Small intestine (tissue), 7 donors: ENCODE data around the gene QSOX1. TPM values are rescaled to one million over a fixed set of nuclear protein-coding genes. Genes with fewer than 3 reads are reported as not detected.

Source experiments
- DNase-seq, 2 donors: peaks; one replicate each; pipeline versions ENCODE4 v3.0.0 to v3.0.0-alpha.2; 2013
- FAIRE-seq: peaks from 2 replicates; lab custom pipeline; 2012; peaks lifted over from hg19 to GRCh38; lab: Jason Lieb, UNC
- H3K27ac ChIP-seq, 3 donors: one replicate each; pipeline ENCODE4 v1.5.1; 2013; ENCODE audit warnings: low read length in 2 of 3, mild to moderate bottlenecking in 2 of 3, control low read depth in 1 of 3, inconsistent platforms in 1 of 3, low read depth in 1 of 3, moderate library complexity in 1 of 3
- H3K27me3 ChIP-seq, 3 donors: one replicate each; pipeline ENCODE4 v1.6.1; 2013; ENCODE audit warnings: low read length in 3 of 3, inconsistent platforms in 1 of 3; ENCODE audit not compliant: control insufficient read depth in 3 of 3, insufficient read depth in 3 of 3
- H3K36me3 ChIP-seq, 3 donors: one replicate each; pipeline ENCODE4 v1.6.1; 2013; ENCODE audit warnings: low read length in 3 of 3, inconsistent platforms in 1 of 3, low read depth in 1 of 3, mild to moderate bottlenecking in 1 of 3, moderate library complexity in 1 of 3; ENCODE audit not compliant: control insufficient read depth in 3 of 3, insufficient read depth in 2 of 3
- H3K4me1 ChIP-seq, 3 donors: one replicate each; pipeline ENCODE4 v1.6.1; 2013; ENCODE audit warnings: low read length in 2 of 3, inconsistent platforms in 1 of 3, low read depth in 1 of 3, mild to moderate bottlenecking in 1 of 3, moderate library complexity in 1 of 3; ENCODE audit not compliant: control insufficient read depth in 3 of 3, insufficient read depth in 2 of 3
- H3K4me3 ChIP-seq, 3 donors: one replicate each; pipeline ENCODE4 v1.5.1; 2013; ENCODE audit warnings: low read length in 3 of 3, control low read depth in 1 of 3, inconsistent platforms in 1 of 3, low read depth in 1 of 3, mild to moderate bottlenecking in 1 of 3, moderate library complexity in 1 of 3
- H3K9me3 ChIP-seq, 2 donors: one replicate each; pipeline ENCODE4 v1.6.1; 2013; ENCODE audit warnings: low read depth in 1 of 2, low read length in 1 of 2; ENCODE audit not compliant: control insufficient read depth in 2 of 2, insufficient read depth in 1 of 2
- WGBS, 3 donors: extraction: QIAGEN DNeasy Blood & Tissue Kit; methylation state at CpG; one replicate each; pipeline ENCODE4 v1.1.7; 2013; 5-methylcytosine and 5-hydroxymethylcytosine counted together
- polyA plus RNA-seq, 4 donors: library from polyadenylated mRNA; stranded (reverse) in 3 of 4; unstranded in 1 of 4; fragments of 200-250 nt in 3 of 4; fragments of 120-200 nt in 1 of 4; gene quantifications; one replicate each; pipeline versions ENCODE4 v1.2.1 to v1.2.3, GENCODE V29; 2013
- donor health status: healthy with polysubstance abuse.
- donor health status: control.
- donor health status: control.
- donor health status: Bipolar disorder and iron deficiency.
- donor health status: healthy.

QSOX1 gene
- polyA plus RNA-seq, 4 donors: 18.1 to 115 (median 42.9) TPM

GRCh38 chr1:180136968-180137356 is 17.7 kb upstream of the QSOX1 start:
- DNase-seq (no peak), FAIRE-seq (no peak)
- Histone ChIP-seq H3K9me3 (peaks cover 0 to 4% of the 10 kb centered on the region in 2 donors), H3K27ac (no peak overlapping the region), H3K4me3 (no peak overlapping the region), H3K27me3 (peaks cover 0 to 3% (median 0%) of the 10 kb centered on the region in 3 donors), H3K4me1 (no peaks in the 10 kb centered on the region), H3K36me3 (no peaks in the 10 kb centered on the region)

GRCh38 chr1:180137776-180138175 is 16.9 kb upstream of the QSOX1 start:
- no peaks in the 10 kb centered on the region for H3K4me1 ChIP-seq
- no peak overlapping the region for H3K27ac ChIP-seq
- peaks cover 0 to 4% of the 10 kb centered on the region in 2 donors for H3K9me3 ChIP-seq
- no peak for FAIRE-seq
- H3K4me3 ChIP-seq: no peak overlapping the region
- no peak for DNase-seq
- 49 to 67% (median 63%) methylated on average over 2 of the region's 2 CpGs for whole genome bisulfite sequencing, 3 donors
- H3K27me3 ChIP-seq: peaks cover 0 to 7% (median 0%) of the 10 kb centered on the region in 3 donors
- H3K36me3 ChIP-seq: no peaks in the 10 kb centered on the region

- H3K9me3 ChIP-seq: no peaks in the 10 kb centered on the region
- H3K36me3 ChIP-seq: no peaks in the 10 kb centered on the region
- no peaks in the 10 kb centered on the region for H3K4me1 ChIP-seq
- H3K27ac ChIP-seq: no peak overlapping the region
- FAIRE-seq (no peak), DNase-seq (no peak)
- 77 to 83% (median 79%) methylated on average over 6 of the region's 6 CpGs for WGBS, 3 donors
- H3K27me3 ChIP-seq: peaks cover 0 to 3% (median 0%) of the 10 kb centered on the region in 3 donors
- no peak overlapping the region for H3K4me3 ChIP-seq
Measured at GRCh38 chr1:180141381-180141934, 13.2 kb upstream of the QSOX1 start.

GRCh38 chr1:180143359-180143758 is 11.3 kb upstream of the QSOX1 start:
- H3K9me3 ChIP-seq: no peaks in the 10 kb centered on the region
- no peaks in the 10 kb centered on the region for H3K4me1 ChIP-seq
- DNase-seq: no peak
- no peak overlapping the region for H3K4me3 ChIP-seq
- 82 to 89% (median 87%) methylated on average over 3 of the region's 3 CpGs for WGBS, 3 donors
- H3K27me3 ChIP-seq: peaks cover 0 to 3% (median 0%) of the 10 kb centered on the region in 3 donors
- FAIRE-seq: no peak
- no peak overlapping the region for H3K27ac ChIP-seq
- no peaks in the 10 kb centered on the region for H3K36me3 ChIP-seq

- Histone ChIP-seq H3K27ac (peak overlapping the region in 1 of 3 donors; percentile 9), H3K4me1 (no peaks in the 10 kb centered on the region), H3K9me3 (no peaks in the 10 kb centered on the region), H3K4me3 (no peak overlapping the region), H3K36me3 (no peaks in the 10 kb centered on the region), H3K27me3 (peaks cover 0 to 3% (median 0%) of the 10 kb centered on the region in 3 donors)
- WGBS, 3 donors: 52 to 67% (median 59%) methylated on average over 6 of the region's 6 CpGs
- FAIRE-seq (no peak), DNase-seq (no peak)
Measured at GRCh38 chr1:180144659-180145357, 9.9 kb upstream of the QSOX1 start.

GRCh38 chr1:180145446-180145845 is 9.2 kb upstream of the QSOX1 start:
- H3K4me1 ChIP-seq: no peaks in the 10 kb centered on the region
- no peak overlapping the region for H3K4me3 ChIP-seq
- H3K36me3 ChIP-seq: no peaks in the 10 kb centered on the region
- WGBS, 3 donors: 85 to 93% (median 89%) methylated on average over 3 of the region's 3 CpGs
- no peak for FAIRE-seq
- H3K9me3 ChIP-seq: no peaks in the 10 kb centered on the region
- peaks cover 0 to 3% (median 0%) of the 10 kb centered on the region in 3 donors for H3K27me3 ChIP-seq
- H3K27ac ChIP-seq: no peak overlapping the region
- no peak for DNase-seq

GRCh38 chr1:180150982-180151381 is 3.7 kb upstream of the QSOX1 start:
- Histone ChIP-seq H3K4me3 (no peak overlapping the region), H3K27me3 (peaks cover 0 to 24% (median 0%) of the 10 kb centered on the region in 3 donors), H3K9me3 (no peaks in the 10 kb centered on the region), H3K27ac (no peak overlapping the region), H3K4me1 (peaks cover 0 to 10% (median 0%) of the 10 kb centered on the region in 3 donors), H3K36me3 (no peaks in the 10 kb centered on the region)
- no peak for FAIRE-seq
- 48 to 61% (median 53%) methylated on average over 1 of the region's 1 CpG for WGBS, 3 donors
- no peak for DNase-seq

- no peak for DNase-seq
- Histone ChIP-seq H3K4me3 (no peak overlapping the region), H3K27me3 (peaks cover 0 to 27% (median 0%) of the 10 kb centered on the region in 3 donors), H3K36me3 (no peaks in the 10 kb centered on the region), H3K27ac (no peak overlapping the region), H3K9me3 (no peaks in the 10 kb centered on the region), H3K4me1 (peaks cover 0 to 15% (median under 1%) of the 10 kb centered on the region in 3 donors)
- WGBS, 3 donors: 69 to 84% (median 82%) methylated on average over 3 of the region's 3 CpGs
- FAIRE-seq: no peak
Measured at GRCh38 chr1:180151508-180151907, 3.2 kb upstream of the QSOX1 start.
